Superior temporal gyrus (tissue), 1 donor: ENCODE data around the gene ANTXR1.

Experiments used
- DNase-seq: peaks from one replicate; pipeline ENCODE4 v3.0.0-alpha.2; 2016; ENCODE audit errors: extremely low spot score

The ANTXR1 gene

DNA sequence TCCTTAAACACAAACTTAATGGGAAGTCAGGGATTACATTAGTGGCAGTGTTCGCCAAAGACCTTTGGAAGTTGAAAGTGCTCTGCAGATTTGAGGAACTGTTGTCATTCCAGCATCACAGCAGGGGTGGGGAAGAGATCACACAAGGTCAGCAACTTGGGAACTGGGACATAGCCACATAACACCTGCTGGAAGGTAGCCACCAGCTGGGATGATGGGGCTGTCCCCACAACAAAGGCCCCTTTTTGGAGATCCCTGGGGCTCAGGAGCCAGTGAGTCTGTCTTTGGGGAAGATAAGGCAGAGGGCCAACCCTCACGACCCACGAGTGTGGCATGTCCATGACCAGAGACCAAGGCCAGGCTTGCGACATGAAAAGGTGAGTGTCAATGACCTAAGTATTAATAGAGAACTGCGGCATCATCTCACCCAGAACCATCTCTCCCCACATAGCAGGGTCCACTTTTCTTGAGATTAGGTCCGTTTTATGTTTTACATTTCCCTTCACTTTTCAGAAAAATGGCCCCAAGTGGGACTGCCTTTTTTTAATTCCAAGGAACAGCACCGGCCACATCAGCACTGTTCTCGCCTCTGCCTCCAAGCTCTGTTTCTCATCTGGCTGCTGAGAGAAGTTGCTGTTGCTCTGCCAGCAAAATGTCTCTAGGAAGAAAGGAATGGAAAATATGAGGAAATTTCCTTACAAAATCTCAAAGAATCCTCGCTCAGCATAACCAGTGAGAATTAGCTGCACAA is 267.1 kb downstream of the ANTXR1 start:
- DNase-seq, result no peak

GRCh38 chr2:69280796-69281412 is 267.9 kb downstream of the ANTXR1 start:
- no peak for DNase-seq

DNA sequence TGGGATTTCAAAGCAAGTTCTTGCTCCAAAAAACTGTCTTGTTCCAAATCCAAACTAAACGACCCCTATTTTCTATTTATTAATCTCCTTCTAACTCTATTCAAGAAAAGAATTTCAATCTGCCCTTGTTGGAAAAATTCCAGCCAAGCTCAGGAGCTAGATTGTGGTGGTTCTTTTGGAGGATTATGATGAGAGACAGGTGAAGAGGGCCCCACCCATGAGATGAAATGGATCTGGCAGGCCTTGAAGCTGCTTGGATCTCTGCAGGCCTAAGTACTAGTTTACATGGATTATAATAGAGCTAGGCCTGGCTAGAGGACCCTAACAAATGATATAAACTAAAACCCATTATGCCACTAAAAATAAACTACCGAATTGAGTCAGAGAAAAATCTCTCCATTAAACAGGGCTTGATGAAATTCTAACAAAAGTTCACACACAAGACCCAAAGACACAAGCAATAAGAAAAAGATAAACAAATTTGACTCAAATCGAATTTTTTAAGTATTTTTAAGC is 272.5 kb downstream of the ANTXR1 start:
- no peak for DNase-seq

DNA sequence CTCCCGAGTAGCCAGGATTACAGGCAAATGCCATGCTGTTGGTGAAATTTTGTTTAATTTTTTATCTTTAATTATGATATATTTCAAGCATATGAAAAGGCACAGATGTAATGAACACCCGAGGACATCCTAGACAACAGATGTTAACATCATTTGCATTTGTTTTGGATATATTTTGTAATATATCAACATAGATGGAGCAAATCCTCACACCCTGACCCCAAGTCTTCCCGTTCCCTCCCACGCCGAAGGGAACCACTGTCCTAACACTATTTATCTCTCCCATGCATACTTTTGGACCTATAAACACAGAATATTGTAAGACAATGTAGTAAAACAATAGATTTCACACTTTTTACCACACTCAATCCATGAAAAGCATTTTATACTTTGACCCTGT is 274.6 kb downstream of the ANTXR1 start:
- no peak for DNase-seq

DNA sequence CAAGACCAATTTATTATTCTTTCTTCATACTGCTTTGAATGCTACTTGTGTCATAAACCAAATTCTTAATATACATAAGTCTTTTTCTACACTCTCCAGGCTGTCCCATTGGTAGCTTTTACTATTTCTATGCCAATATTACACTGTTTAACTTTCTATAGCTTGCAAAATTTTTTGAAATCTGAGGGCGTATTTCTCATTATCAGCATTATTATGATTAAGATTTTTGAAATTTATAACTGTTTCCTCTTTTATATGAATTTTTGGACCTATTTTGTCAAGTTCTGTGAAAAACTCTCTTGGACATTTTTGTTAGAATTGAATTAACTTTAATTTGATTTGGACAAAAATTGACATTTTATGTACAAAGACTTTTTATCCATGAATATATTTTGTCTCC is 275.4 kb downstream of the ANTXR1 start:
- no peak for DNase-seq

GRCh38 chr2:69291004-69291650 is 278.1 kb downstream of the ANTXR1 start:
- DNase-seq, result no peak

DNA sequence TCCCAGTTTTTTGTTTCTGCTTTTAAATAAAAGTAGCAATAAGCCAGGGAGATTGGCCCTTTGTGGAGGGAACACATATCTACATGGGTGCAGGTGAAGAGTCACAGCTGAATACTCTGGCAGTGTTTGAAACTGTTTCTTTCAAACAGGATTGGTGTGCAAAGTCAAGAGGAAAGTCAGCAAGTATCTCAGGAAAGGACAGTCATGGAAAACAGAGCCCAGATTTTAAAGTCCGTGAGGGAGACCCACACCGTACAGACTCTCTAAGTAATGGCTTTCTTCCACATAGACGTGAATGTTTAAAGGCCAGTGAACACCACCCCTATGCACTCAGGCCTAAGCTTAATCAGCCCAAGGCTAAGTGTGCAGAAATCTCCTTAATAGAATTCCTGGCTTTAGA is 278.7 kb downstream of the ANTXR1 start:
- no peak for DNase-seq

GRCh38 chr2:69292256-69292655 is 279.3 kb downstream of the ANTXR1 start:
- DNase-seq, result no peak

GRCh38 chr2:69296421-69296820 is 283.4 kb downstream of the ANTXR1 start:
- no peak for DNase-seq

DNA sequence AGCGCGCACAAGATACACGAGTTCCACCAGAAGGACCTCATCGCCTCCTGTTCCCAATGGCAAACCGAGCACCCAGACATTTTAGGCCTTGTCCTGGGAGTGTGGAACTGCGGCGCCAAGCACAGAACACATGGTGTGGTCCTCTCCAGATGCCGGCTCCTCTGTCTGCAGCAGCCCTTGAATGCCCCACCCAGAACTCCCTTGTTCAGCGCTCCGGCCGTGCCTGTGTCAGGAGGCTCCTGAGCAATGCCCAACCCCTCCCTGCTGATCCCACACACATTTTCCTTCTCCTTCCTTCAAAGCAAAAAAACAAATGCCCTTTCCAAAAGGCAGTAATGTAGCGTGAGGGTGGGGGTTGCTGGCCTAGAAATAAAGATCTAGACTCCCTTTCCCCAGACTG is 284.2 kb downstream of the ANTXR1 start:
- DNase-seq, result no peak

GRCh38 chr2:69298261-69298660 is 285.3 kb downstream of the ANTXR1 start:
- DNase-seq, result no peak

DNA sequence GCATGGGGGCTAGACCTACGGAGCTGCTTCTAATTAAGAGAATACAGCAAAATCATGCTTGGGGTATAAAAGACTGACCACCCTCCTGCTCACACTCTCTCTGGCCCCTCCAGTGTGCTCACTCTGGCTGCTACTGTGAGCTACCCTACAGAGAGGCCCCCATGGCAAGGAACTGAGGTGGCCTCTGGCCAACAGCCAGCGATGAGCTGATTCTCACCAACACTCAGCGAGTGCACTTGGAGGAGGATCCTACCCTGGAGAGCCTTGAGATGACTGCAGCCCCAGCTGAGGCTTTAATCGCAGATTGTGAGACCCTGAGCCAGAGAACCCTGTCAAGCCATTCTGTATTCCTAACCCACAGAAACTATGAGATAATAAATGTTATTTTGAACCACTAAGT is 285.9 kb downstream of the ANTXR1 start:
- no peak for DNase-seq
